GM12873 (cell line): ENCODE measurements around the gene BOD1.

Experiments
- TF ChIP-seq, protein P1 (sequence below): IDR thresholded peaks from 2 replicates; pipeline ENCODE4 v1.5.1; 2012; ENCODE audit warnings: low read depth, mild to moderate bottlenecking, moderate library complexity, low read length, control low read depth; ENCODE audit not compliant: insufficient read depth; ENCODE audit errors: missing control alignments

BOD1 gene

DNA sequence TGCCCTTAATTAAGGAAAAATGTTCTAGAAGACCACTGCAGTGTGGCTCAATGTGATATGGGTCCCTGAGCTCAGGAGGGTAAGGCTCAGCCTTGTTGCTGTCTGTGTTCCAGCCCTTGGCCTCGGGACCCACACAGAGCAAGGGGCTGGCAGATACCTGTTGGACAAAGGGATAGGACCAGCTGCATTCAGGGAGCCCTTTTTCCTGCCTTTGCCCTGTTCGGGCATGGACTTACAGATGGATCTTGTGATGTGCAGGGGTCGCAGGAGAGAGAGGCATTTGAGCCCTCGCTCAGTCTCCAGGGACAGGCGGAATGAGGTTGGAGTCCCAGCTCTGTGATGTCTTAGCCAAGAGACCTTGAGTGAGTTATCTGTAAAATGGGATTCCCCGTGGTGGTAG lies 12.1 kb upstream of the BOD1 start:
- TF ChIP-seq, protein P1, sequence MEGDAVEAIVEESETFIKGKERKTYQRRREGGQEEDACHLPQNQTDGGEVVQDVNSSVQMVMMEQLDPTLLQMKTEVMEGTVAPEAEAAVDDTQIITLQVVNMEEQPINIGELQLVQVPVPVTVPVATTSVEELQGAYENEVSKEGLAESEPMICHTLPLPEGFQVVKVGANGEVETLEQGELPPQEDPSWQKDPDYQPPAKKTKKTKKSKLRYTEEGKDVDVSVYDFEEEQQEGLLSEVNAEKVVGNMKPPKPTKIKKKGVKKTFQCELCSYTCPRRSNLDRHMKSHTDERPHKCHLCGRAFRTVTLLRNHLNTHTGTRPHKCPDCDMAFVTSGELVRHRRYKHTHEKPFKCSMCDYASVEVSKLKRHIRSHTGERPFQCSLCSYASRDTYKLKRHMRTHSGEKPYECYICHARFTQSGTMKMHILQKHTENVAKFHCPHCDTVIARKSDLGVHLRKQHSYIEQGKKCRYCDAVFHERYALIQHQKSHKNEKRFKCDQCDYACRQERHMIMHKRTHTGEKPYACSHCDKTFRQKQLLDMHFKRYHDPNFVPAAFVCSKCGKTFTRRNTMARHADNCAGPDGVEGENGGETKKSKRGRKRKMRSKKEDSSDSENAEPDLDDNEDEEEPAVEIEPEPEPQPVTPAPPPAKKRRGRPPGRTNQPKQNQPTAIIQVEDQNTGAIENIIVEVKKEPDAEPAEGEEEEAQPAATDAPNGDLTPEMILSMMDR, result no peak

GRCh38 chr5:173627860-173628392 lies 11.5 kb upstream of the BOD1 start:
- TF ChIP-seq, protein P1, result no peak

DNA sequence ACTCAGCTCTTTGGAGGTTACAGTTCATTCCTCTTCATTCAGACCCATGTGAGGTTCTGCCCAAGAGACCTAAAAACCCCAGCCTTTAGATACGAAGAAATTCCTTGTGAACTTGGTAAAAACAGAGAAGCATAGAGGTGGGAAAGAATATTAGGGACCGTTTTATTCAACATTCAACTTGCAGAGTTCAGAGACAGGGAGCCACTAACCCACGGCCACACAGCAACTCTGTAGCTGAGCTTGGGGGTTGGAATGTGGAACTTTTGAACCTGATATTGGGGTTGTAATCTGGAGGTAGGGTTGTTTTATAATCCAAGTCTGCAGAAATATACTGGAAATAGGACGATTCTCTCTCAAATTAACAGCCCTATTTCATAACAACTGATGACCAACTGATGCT lies 10.8 kb upstream of the BOD1 start:
- TF ChIP-seq, protein P1, result no peak

DNA sequence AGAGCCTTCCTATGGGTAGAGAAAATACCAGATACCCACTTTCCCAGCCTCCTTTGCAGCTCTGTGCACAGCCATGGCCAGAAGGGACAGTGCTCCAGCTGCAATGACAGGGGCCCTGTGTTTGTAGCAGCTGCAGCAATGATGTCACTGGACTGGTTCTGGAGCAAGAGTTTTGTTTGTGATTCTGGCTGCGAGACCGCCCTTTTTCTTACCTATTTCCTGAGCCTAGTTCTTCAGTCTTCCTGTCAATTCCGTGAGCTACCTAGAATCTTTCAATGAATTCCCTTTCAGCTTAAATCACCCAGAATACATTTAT lies 10.0 kb upstream of the BOD1 start:
- TF ChIP-seq, protein P1, result no peak

GRCh38 chr5:173625673-173626504 lies 9.4 kb upstream of the BOD1 start:
- TF ChIP-seq, protein P1, result peak; percentile 76

DNA sequence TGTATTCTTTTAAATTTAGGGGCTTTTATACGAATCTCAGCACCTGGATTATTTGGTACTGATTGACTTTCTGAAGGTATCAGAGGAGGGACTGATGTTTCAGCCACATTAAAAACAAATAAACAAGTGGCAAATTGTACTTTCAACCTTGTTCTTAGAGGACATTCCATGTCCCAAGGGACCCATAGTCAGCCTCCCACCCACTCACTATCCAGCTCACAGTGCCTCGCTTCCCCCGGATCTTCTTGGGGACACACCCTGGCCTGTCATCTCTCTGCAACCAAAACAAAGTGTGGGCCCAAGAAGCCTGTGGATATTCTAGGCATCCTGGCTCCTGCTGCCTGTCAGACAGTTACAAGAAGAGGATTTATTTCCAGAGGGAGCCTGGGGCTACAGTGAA lies 8.8 kb upstream of the BOD1 start:
- TF ChIP-seq, protein P1, result no peak

DNA sequence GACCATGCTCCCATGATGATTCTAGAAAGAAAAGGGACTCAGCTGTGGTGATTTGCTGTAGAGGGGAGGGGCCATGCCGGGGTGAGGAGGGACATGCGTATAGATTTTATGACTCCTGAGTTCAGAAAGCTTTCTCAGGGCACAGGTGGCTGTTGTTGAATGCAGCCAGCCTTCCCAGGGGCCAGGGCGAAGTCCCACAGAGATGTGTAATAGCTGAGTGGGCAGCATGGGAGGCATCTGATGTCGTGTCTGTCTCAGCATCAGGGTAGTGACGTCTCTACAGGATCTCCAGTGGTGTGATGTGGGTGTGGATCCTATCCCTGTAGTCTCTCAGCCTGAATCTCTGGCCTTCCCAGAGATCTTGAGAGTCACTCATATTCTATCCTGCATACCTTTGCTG lies 7.8 kb upstream of the BOD1 start:
- TF ChIP-seq, protein P1, result no peak
